Esophagus mucosa (tissue), 1 donor: ENCODE measurements around the gene RIPOR2. TPM values are rescaled to one million over a fixed set of nuclear protein-coding genes. Genes with fewer than 3 reads are reported as not detected.
"Not testable (repeated sequence)": the region's sequence is repeated elsewhere in the genome, so short reads cannot be mapped to it uniquely, and the experiment has no call there.

ENCODE experiments used
- ATAC-seq: fragments of 200-7000 bp; cut with Tn5 transposase; one replicate; pipeline ENCODE4 v1.9.1; 2020
- total RNA-seq: library from RNA; stranded (reverse); gene quantifications from one replicate; pipeline ENCODE4 v1.2.4, GENCODE V29; 2023
- donor health status: DM: yes; HTN: yes; CAD: no.

Gene RIPOR2
- total RNA-seq, 1 donor from 2014 or later, result 2.1 TPM

DNA sequence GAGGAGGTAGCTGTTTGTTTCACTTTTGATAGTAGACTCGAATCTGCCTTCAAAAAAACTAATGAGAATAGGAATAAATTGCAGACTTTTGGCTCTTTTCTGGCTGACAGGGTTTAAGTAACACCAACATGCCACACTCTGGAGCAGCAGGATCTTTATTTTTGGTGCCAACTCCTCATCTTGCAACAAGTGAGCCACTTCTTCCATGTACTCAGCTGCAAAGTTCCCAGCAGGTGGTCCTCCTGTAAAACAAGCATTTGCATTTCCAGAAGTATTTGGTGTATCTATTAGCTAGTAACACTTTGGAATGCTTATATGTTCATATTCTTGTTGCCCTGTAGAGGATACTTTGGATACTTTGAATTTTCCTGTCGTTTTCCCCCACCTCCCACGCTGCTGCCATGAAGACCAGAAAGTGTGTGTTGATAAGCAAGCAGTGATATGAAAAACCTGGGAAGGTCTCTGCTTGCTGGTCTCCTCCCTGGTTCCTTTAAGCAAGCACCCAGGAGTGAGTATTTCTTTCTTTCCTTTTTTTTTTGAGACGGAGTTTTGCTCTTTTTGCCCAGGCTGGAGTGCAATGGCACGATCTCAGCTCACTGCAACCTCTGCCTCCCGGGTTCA lies 138.1 kb downstream of the RIPOR2 start:
- ATAC-seq, result no peak

DNA sequence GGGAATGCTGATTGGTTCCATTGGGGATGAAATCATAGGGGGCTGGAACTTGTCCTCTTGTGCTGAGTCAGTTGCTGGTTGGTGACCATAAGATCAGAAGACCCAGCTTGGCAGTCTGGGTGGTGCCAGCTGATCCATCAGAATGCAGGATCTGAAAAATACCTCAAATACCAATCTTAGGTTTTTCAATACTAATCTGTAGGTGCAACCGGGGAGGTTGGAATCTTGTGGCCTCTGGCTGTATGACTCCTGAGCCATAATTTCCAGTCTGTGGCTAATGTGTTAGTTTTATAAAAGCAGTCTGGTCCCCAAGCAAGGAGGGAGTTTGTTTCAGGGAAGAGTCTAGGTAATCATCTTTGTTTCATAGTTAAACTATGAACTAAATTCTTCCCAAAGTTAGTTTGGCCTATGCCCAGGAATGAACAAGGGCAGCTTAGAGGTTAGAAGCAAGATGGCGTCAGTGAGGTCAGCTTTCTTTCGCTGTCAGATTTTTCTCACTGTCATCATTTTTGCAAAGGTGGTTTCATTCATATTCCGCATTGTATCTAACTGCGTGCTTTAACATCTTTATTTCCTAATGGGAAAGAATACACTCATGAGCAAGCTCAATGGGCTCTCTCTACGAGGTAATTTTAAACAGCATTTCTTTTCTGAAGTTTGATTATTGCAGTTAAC lies 139.0 kb downstream of the RIPOR2 start:
- no peak for ATAC-seq

DNA sequence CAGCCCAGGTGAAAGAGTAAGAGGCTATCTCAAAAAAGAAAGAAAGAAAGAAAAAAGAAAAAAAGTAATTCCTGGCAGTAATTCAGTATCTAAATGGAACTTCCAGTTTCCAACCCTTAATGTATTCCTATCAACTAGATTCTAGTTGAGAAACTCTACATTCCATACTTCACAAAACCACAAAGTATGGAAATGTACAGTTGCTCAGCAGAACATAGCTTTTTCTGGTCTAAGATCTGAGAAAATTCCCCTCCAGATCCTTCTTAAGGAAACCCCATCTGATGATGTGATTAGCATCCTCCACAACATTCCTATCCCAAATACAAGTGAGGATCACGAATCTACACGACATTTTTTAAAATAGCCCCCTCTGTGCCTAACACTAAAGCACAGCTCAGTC lies 140.7 kb downstream of the RIPOR2 start:
- no peak for ATAC-seq

DNA sequence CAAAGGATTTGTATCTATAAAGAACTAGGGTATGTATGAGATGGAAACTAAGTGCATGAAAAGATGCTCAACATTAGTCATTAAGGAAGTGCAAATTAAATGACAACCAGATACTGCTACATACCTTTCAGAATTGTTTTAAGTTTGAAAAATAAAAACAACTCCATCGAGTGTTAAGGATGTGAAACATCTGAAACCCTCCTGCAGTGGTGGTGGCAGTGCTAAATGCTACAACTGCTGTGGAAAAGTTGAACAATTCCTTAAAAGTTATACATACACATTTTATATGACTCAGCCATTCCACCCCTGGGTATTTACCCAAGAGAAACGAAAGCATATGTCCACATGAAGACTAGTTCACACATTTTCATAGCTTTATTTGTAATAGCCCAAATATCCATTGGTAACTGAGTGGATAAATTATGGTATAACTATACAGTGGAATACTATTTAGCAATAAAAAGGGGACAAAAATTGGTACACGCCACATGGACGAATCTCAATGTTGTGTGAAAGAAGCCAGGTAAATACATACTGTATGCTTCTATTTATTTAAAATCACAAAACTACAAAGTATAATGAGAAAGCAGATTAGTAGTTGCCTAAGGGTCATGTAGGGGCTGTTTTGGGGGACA lies 147.6 kb downstream of the RIPOR2 start:
- no peak for ATAC-seq

DNA sequence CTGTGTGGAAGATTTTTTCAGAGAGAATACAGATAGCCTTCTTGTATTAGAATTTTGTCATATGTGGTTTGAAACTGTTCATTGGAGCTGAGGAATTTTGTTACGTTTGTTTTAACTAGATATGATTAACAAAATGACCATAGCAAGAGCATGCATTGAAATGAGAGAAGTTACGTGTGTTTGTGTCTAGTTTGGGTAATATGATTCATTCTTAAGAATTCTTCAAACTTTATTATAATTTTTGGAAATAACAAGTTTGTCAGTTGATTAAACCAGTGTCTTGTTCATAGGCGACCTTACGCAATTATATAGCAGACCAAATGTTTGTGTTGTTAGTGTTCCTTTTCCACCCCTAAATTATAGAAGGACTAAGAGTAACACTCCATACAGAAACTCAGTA lies 155.6 kb downstream of the RIPOR2 start:
- ATAC-seq, result no peak

DNA sequence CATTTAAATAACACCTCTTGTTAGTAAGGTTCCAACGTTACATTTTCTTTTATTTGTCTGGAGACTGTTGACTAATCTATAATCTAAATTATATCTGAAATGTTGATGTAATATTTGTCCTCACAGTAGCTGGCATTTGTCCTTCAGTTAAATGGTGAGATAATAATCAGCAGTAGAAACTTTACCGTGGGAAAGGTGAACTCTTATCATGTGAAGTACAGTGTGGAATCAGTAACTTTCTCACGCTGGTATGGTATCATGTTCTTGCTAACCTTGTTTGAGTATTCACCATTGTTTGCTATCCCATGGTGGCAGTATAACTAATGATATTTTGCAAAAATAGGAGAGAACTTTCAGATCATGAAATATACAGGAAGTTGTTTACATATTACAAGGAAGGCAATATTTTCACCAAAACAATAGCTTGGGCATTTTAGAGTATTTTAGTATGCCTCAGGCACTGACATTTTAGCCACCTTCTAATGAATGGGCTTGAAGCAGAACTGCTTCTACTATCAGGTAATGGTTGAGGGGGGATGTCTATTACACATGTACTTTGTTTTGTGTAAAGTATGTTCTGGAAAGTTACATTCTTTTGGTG lies 156.2 kb downstream of the RIPOR2 start:
- ATAC-seq, result no peak

DNA sequence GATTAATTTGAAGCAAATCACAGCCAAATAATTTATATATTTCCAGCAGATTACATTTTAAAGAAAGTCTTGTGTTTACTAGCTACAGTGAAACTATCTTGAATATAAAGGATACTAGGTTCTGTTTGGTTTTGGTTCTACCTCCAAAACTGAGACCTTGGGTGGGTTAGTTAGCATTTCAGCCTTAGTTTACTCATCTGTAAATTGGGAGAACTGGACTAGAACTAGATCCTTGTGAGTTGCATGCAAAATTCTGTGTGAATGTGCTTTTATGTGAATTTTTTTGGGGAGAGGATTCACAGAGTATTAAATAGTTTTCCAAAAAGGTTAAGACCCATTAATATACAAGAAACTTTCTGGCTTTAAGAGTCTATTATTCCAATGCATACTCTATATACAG lies 156.9 kb downstream of the RIPOR2 start:
- no peak for ATAC-seq

DNA sequence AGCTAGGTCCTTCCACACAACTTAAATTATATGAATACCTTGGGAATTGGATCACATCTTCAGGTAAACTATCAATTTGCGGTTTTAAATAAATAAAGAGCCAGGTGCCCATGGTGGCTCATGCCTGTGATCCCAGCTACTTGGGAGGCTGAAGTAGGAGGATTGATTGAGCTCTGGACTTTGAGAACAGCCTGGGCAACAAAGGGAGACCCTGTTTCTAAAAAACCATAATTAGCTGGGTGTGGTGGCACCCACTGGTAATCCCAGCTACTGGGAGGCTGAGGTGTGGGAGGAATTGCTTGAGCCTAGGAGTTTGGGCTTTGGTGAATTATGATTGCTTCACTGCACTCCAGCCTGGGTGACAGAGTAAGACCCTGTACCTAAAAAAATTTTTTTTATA lies 157.6 kb downstream of the RIPOR2 start:
- ATAC-seq, result no peak

DNA sequence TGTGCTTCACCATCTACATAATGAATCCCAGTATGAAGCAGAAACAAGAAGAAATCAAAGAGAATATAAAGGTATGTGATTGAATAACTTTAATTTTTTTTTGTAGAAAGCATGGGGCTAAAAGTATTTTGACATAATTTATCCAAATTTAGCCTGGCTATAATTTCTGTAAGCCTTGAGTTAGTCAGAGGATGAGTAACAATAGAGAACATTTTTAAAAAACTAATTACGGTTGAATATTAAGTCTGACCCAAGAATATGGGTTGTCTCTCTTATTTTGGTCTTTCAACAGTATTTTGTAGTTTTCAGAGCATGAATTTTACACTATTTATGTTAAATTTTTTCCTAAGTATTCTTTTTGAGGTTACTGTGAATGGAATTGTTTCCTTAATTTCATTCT lies 158.5 kb downstream of the RIPOR2 start:
- ATAC-seq, result no peak

DNA sequence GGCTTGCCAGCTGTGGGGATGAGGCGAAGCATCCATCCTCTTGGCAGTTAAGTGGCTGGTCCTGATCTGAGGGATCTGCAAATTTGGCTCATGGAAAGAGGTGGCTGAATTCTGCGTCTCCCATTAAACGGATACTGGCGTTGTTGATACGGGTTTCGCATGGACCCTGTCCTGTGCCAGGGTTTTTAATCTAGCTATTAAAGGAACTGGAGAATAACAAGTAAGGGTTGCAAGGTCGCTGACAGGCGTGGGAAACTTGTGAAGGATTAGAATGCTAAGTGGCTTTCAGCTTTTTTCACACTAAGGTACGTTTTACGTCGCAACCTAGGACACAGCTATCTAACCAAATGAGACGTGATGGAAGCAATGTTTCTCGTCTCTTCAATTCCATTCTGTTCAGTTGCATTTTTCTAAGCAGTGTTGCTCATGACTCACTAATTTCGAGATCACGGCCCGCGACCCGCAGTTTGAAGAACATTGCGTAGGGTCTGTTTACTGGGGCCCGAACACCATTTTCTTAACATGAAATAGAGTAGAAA lies 160.2 kb downstream of the RIPOR2 start:
- no peak for ATAC-seq

DNA sequence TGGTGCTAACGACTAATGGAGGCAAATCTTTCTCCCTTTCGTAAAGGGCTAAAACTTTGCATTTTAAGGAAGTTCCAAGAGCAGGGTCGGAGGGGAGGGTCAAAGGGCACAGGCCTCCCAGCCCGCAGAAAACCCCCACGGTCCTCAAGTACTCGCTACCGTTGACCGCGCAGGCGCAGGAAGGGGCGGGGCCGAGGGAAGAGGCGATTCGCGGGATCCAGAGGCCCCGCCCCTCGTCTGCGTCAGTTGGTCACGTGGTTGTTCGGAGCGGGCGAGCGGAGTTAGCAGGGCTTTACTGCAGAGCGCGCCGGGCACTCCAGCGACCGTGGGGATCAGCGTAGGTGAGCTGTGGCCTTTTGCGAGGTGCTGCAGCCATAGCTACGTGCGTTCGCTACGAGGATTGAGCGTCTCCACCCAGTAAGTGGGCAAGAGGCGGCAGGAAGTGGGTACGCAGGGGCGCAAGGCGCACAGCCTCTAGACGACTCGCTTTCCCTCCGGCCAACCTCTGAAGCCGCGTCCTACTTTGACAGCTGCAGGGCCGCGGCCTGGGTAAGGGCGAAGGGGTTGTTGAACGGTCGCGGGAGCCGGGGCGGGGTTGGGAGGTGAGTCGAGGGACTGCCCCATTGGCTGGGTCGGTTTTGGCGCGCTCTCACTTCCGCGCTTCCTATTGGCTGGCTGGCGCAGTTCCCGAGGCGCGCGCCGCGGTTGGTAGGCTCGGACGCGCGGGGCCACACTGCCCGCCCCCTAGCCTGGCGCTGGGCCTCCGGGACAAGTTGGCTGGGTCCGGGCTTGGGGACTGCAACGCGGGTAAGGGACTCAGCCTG lies 160.9 kb downstream of the RIPOR2 start, which contains the start of gene GMNN:
TSS of gene GMNN (plus strand) at position 242 of the 824 bp plus-strand sequence. CDS start 2,310 bp downstream, outside the sequence.
- peak; percentile 97 for ATAC-seq

DNA sequence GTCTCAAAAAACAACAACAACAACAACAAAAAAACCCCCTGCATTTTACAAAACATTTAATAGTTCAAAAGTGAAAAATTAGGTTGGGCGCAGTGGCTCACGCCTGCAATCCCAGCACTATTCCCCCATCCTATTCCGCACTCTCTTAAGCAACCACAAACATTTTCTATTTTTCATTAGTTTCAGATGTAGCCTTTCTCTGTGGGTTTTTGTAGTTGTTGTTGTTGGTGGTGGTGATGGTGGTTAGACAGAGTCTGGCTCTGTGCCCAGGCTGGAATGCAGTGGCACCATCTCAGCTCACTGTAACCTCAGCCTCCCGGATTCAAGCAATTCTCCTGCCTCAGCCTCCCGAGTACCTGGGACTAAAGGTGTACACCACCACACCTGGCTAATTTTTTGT lies 167.4 kb downstream of the RIPOR2 start:
- ATAC-seq, result no peak

DNA sequence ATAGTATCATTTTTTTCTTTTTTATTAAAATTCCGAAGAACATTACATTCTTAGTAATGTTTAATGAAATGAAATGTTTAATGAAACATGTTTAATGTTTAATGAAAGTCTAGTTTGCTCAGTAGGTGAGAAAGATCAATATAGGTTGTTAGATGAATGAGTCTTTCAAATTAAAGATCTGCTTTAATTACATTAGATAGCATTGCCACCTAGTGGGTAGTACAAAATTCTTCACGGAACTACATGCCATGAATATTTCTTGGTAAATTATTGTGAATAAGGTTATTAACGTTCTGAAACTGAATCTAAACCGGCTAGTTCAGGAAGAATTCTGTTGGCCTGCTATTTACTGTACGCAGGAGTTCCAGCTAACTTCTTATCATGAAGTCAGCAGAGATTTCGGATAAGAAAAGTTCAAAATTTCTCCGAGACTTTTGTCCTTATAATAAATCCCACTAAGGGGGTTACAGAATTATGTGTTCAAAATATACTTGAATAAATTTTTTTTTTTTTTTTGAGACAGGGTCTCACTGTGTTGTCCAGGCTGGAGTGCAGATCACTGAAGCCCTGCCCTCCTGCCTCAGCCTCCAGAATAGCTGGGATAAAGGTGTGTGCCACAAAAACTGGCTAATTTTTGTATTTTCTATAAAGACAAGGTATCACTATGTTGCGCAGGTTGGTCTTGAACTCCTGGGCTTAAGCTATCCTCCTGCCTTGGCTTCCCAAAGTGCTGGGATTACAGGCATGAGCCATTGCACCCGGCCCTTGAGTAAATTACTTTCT lies 168.9 kb downstream of the RIPOR2 start:
- peak; percentile 64 for ATAC-seq

DNA sequence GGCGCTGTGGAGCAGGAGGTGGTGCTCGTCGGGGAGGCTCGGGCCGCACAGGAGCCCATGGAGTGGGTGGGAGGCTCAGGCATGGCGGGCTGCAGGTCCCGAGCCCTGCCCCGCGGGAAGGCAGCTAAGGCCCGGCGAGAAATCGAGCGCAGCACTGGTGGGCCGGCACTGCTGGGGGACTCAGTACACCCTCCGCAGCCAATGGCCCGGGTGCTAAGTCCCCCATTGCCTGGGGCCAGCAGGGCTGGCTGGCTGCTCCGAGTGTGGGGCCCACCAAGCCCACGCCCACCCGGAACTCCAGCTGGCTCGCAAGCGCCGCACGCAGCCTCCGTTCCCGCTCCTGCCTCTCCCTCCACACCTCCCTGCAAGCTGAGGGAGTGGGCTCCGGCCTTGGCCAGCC lies 169.8 kb downstream of the RIPOR2 start:
- not testable (repeated sequence) for ATAC-seq

DNA sequence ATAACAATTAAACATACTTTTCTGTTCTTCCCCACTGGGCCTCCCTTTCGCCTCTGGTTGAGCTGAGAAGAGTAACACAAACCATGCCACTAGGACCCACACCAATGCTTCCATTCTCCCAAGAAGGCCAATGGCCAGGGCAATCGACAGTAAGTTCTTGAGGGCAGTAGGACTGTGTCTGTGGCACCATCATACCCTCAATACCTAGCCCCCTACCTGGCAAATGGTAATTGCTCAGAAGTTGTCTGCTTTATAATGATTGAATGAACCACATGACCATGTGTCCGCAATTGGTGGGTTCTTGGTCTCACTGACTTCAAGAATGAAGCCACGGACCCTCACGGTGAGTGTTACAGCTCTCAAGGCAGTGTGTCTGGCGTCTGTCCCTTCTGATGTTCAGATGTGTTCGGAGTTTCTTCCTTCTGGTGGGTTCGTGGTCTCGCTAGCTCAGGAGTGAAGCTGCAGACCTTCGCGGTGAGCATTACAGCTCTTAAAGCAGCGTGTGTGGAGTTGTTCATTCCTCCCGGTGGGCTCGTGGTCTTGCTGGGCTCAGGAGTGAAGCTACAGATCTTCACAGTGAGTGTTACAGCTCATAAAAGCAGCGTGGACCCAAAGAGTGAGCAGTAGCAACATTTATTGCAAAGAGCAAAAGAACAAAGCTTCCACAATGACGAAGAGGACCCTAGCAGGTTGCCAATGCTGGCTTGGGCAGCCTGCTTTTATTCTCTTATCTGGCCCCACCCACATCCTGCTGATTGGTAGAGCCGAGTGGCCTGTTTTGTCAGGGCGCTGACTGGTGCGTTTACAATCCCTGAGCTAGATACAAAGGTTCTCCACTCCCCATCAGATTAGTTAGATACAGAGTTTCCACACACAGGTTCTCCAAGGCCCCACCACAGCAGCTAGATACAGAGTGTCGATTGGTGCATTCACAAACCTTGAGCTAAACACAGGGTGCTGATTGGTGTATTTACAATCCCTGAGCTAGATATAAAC lies 170.6 kb downstream of the RIPOR2 start:
- not testable (repeated sequence) for ATAC-seq

DNA sequence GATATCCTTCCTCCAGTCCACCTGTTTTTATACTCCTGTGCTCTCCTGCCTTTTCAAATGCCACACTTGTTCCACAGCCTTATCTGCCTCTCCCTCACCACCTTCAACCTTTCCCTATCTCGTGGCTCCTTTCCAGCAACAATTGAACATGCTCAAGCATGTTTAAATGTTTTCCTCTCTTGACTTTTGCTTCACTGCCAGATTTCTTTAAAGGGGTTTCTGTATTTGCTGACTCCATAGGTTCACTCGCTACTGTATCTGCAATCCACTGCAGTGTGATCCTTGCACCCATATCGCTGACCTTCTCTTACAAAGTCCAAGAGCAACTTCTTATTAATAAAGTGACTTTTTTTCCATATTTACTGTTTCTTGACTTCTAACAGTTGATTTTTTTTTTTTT lies 172.2 kb downstream of the RIPOR2 start:
- ATAC-seq, result no peak

DNA sequence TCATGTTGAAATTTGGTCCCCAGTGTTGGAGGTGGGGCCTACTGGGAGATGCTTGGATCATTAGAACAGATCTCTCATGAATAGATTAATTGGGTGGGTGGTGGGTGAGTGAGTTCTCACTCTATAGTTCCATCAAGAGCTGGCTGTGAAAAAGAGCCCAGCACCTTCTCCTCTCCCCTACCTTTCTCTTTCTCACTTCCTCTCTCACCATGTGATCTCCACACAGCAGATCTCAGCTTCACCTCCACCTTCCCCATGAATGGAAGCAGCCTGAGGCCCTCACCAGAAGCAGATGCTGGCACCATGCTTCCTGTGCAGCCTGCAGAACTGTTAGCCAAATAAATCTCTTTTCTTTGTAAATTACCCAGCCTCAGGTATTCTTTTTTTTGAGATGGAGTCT lies 173.9 kb downstream of the RIPOR2 start:
- no peak for ATAC-seq

DNA sequence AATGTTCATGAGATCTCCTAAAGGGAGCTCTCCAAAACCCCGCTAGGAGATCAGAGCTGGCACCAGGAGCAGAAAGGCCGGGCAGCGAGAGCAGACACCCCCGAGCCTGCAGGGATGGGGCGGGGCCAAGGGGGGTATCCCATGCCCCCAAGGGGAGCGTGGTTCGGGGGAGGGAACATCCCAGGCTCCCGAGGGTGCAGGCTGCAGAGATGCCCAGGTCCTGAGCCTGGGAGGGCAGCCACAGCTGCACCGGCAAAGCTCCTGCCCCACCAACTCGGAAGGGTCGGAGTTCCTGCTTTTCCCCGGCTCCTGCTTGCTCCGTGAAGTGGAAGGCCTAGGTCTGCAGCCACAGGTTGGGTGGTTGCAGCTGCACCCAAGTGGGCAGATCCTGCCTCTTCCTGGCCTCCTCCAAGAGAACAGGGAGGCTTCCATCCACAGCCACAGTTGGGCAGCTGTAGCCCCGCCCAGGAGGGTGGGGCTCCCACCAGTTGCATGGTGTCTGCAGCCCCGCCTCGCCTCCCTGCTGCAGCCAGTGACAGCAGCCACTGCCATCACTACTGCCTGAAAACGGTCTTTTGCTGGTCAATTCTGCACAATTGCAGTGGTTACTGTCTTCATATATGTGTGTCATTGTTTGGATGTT lies 174.4 kb downstream of the RIPOR2 start:
- ATAC-seq, result peak; percentile 46

DNA sequence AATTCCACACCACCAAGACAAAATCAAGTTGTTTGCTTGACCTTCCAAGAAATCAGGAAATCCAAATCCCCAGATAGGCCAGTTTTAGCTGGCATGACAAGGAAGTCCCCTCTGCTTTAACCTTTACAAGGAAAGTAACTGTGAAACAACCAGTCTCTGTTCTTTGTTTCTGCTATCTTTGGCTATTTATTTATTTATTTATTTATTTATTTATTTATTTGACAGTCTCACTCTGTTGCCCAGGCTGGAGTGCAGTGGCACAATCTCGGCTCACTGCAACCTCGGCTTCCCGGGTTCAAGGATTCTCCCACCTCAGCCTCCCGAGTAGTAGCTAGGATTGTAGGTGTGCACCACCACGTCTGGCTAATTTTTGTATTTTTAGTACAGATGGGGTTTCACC lies 175.6 kb downstream of the RIPOR2 start:
- no peak for ATAC-seq

DNA sequence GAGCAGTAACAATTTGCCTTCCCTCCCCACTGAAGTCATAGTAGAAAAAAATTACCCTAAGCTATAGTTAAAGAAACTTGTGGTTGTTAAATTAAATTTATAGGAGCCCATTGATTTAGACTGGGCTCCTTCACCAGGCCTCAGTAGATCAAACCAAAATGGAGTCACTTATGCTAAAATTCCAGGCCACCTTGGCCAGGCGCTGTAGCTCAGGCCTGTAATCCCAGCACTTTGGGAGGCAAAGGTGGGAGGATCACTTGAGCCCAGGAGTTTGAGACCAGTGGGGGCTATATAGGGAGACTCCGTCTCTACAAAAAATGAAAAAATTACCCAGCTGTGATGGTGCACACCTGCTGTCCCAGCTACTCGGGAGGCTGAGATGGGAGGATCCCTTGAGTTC lies 176.0 kb downstream of the RIPOR2 start:
- no peak for ATAC-seq
